GM19324 (cell line): ENCODE results near the gene EPB41L4A.
"Not testable (repeated sequence)": the region's sequence is repeated elsewhere in the genome, so short reads cannot be mapped to it uniquely, and the experiment has no call there.

ENCODE experiments used
- ATAC-seq: cut with Tn5 transposase; IDR thresholded peaks from one replicate; pipeline ENCODE4 v1.9.1; 2021; ENCODE audit warnings: mild to moderate bottlenecking, moderate library complexity; ENCODE audit not compliant: unreplicated experiment, low FRiP score

Gene EPB41L4A

GRCh38 chr5:112419164-112419985 lies at the start of gene EPB41L4A:
Gene EPB41L4A, minus strand, starts transcription at chr5:112419277. Its CDS starts 238 bp downstream, at chr5:112419039.
- peak; percentile 21 for ATAC-seq

- ATAC-seq, result no peak
Observed at GRCh38 chr5:112467485-112467884, 48.4 kb upstream of the EPB41L4A start.

GRCh38 chr5:112466261-112466660 lies 47.2 kb upstream of the EPB41L4A start:
- ATAC-seq, result not testable (repeated sequence)

- ATAC-seq, result not testable (repeated sequence)
Observed at GRCh38 chr5:112447187-112447760, 28.2 kb upstream of the EPB41L4A start.

GRCh38 chr5:112445626-112446350 lies 26.7 kb upstream of the EPB41L4A start:
- no peak for ATAC-seq

- not testable (repeated sequence) for ATAC-seq
Observed at GRCh38 chr5:112443932-112444331, 24.9 kb upstream of the EPB41L4A start.

GRCh38 chr5:112440031-112440430 lies 21.0 kb upstream of the EPB41L4A start:
- ATAC-seq, result no peak

GRCh38 chr5:112436144-112436543 lies 17.1 kb upstream of the EPB41L4A start:
- ATAC-seq, result no peak

GRCh38 chr5:112434641-112435040 lies 15.6 kb upstream of the EPB41L4A start:
- ATAC-seq, result no peak

- not testable (repeated sequence) for ATAC-seq
Observed at GRCh38 chr5:112426202-112426601, 7.1 kb upstream of the EPB41L4A start.

GRCh38 chr5:112419986-112420864 lies 1.1 kb upstream of the EPB41L4A start:
- peak; percentile 85 for ATAC-seq

GRCh38 chr5:112418659-112419163 lies 366 bp downstream of the EPB41L4A start:
- ATAC-seq, result no peak

- ATAC-seq, result peak; percentile 49
Observed at GRCh38 chr5:112417931-112418658, 982 bp downstream of the EPB41L4A start.

- no peak for ATAC-seq
Observed at GRCh38 chr5:112415552-112415951, 3.5 kb downstream of the EPB41L4A start.

- ATAC-seq, result no peak
Observed at GRCh38 chr5:112413611-112414010, 5.5 kb downstream of the EPB41L4A start.

- ATAC-seq, result no peak
Observed at GRCh38 chr5:112412346-112412745, 6.7 kb downstream of the EPB41L4A start.

GRCh38 chr5:112411903-112412302 lies 7.2 kb downstream of the EPB41L4A start:
- no peak for ATAC-seq

- ATAC-seq, result no peak
Observed at GRCh38 chr5:112407666-112408065, 11.4 kb downstream of the EPB41L4A start.

GRCh38 chr5:112407240-112407639 lies 11.8 kb downstream of the EPB41L4A start:
- no peak for ATAC-seq
